ENCODE data around the gene KRTAP4-3.
"Not testable (repeated sequence)": the region's sequence is repeated elsewhere in the genome, so short reads cannot be mapped to it uniquely, and the experiment has no call there.

The KRTAP4-3 gene

DNA sequence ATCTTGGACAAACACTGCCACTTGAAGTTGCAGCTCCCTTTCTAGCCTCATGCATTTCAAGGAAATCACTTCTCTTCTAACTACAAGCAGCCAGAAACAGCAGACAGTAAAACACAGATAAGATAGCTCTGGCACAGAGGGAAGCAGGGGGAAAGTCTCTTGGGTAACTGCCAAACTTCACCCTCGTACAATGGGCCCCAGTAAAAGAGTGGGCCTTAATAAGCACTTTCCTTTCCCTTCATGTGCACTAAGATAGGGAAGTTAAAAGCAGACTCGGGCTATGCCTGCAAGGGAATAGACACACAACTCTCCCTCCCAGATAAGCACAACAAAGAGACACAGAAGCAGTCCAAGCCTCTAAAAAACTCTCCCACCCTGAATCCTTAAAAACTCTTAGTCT, 14.2 kb downstream of the KRTAP4-3 start:
- DNase-seq (ENCODE audit: low spot score): no peak
- FAIRE-seq: no peak

DNA sequence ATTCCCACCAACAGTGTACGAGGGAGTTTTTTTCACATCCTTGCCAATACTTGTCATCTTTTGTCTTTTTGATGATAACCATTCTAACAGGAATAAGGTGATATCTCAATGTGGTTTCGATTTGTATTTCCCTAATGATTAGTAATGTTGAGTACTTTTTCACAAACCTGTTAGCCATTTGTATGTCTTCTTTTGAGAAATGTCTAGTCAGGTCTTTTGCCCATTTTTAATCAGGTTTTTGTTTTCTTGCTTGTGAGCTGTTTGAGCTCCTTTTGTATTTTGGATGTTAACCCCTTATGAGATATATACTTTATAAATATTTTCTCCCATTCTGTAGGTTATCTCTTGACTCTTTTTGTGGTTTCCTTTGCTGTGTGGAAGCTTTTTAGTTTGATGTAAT, 16.5 kb downstream of the KRTAP4-3 start:
- no peak for FAIRE-seq
- no peak for DNase-seq (ENCODE audit: low spot score)

DNA sequence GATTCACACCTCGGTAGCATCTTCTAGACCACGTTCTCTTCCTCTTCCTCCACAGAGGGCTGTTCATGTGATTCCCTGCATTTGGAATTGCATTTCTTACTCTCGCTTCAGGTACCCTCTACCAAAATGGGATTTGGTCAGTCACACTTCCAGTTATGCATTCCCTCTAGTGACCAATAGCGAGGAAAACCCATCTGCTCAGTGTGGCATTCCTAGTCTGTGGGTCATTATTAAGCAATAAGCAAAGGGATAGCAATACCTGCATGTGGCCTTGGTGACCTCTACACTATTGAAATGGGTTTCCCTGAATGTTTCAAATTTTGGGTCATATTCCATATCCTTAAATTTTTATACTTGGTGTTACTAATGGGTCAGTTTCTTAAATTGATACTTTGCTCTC, 18.0 kb downstream of the KRTAP4-3 start:
- no peak for FAIRE-seq
- no peak for DNase-seq (ENCODE audit: low spot score)

DNA sequence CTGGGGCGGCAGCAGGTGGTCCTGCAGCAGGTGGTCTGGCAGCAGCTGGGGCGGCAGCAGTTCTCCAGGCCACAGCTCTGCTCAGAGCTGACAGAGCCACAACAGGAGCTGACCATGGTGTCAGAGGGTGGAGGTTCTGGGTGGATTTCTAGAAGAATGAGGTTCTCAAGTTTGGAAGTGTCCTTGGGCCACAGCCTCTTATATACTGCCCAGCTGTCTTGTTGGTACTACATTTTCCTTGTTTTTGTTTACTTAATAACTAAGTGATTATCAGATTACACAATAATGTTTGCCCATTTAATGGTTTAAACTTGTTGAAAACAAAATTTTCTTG, 18.4 kb downstream of the KRTAP4-3 start, which contains the start of gene KRTAP4-5:
TSS of gene KRTAP4-5 (minus strand) at position 174 of the 334 bp plus-strand sequence. CDS start at position 116, 58 bp downstream.
- FAIRE-seq: no peak
- no peak for DNase-seq (ENCODE audit: low spot score)

DNA sequence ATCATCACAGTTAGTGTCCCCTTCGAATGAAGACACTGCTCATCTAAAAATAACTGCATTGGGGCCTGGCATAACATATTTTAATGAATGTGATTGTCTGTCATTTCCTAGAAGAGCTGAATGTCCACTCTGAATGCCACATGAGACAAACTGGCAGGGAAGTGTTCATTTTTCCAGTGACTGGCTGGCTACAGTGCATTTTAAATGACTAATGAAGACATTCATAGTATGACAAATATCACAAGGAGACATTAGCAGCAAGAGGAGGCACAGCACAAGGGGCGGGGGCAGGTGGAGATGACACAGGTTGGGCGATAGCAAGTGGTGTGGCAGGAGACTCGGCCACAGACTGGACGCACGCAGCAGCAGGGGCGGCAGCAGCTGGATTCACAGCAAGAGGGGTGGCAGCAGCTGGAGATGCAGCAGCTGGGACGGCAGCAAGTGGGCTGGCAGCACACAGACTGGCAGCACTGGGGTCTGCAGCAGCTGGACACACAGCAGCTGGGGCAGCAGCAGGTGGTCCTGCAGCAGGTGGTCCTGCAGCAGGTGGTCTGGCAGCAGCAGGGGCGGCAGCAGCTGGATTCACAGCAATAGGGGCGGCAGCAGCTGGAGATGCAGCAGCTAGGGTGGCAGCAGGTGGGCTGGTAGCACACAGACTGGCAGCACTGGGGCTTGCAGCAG, 18.9 kb downstream of the KRTAP4-3 start:
- DNase-seq (ENCODE audit: low spot score): not testable (repeated sequence)
- peak; percentile 98 for FAIRE-seq

DNA sequence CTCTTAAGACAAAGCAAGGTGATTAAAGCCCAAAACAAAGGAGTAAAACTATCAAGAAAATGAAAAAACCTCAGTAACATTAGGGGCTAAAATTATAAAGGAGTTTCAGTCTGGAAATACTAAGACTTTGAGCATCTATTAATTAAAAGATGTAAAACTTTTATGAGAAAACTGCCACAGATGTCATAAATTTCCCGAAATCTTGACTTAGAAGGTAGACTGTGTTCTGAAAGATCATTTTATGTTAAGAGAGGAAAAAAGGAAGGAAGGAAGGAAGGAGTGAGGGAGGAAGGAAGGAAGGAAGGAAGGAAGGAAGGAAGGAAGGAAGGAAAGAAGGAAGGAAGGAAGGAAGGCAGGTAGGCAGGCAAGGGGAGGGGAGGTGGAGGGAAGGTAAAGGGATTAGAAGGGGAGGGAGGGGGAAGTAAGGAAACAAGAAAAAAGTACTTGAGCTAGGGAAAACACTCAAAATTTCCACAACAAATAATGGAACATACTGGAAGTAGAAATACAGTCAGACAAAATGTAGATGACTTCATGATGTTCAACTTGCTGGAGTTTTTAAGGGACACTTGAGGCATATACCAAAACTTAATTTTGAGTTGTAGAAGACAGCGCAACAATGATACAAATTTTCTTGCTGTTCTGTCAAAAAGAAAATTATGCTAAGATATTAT, 20.4 kb downstream of the KRTAP4-3 start:
- FAIRE-seq (no peak), DNase-seq (ENCODE audit: low spot score) (no peak)

DNA sequence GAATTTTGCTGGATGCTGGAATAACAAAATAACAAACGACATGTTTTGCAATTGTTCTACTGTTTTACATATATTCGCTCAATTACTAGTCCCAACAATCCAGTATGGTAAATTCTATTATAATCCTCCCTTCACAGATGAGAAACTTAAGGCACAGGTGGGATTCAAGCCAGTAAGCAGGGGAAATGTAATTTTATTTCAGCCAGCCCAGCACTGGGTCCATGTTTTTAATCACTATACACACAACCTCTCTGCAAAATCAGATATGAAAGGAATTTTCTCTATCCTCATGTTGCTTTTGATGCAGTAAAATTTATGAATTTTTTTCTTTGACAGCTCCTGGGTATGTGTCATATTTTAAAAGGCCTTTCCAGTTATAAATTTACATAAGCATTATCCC, 22.8 kb downstream of the KRTAP4-3 start:
- FAIRE-seq (no peak), DNase-seq (ENCODE audit: low spot score) (no peak)

DNA sequence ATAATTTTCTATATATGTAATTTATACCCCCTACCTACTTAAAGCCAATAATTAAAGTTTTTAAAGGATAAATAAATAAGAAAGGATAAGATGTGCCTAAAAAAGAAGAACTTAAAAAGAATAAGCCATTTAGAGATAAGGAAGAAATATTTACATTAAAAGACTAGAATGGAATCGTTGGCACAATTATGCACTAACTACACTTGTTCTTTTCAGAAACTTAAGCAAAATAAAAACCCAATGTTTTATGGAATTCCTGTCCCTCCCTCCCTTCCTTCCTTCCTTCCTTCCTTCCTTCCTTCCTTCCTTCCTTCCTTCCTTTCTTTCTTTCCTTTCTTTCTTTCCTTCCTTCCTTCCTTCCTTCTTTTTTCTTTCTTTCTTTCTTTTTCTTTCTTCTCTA, 23.2 kb downstream of the KRTAP4-3 start:
- DNase-seq (ENCODE audit: low spot score): no peak
- FAIRE-seq: no peak

DNA sequence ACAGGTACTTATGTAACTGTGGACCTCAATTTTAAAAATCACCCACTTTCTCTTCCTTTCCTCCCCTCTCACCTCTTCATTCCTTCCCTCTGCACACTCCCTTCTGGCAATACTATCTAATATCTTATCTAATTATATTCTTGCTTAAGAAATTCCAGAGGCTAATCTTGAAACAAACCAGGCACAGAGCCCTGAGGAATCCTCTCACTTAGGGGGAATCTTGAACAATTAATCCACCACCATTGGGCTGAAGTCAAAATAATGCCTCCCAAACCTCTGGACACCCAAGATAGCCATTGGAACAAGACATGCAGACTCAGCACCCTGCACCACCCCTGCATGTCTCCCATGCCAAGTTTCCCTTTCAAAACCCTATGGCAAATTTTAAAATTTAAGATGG, 26.7 kb downstream of the KRTAP4-3 start:
- FAIRE-seq (no peak), DNase-seq (ENCODE audit: low spot score) (no peak)

DNA sequence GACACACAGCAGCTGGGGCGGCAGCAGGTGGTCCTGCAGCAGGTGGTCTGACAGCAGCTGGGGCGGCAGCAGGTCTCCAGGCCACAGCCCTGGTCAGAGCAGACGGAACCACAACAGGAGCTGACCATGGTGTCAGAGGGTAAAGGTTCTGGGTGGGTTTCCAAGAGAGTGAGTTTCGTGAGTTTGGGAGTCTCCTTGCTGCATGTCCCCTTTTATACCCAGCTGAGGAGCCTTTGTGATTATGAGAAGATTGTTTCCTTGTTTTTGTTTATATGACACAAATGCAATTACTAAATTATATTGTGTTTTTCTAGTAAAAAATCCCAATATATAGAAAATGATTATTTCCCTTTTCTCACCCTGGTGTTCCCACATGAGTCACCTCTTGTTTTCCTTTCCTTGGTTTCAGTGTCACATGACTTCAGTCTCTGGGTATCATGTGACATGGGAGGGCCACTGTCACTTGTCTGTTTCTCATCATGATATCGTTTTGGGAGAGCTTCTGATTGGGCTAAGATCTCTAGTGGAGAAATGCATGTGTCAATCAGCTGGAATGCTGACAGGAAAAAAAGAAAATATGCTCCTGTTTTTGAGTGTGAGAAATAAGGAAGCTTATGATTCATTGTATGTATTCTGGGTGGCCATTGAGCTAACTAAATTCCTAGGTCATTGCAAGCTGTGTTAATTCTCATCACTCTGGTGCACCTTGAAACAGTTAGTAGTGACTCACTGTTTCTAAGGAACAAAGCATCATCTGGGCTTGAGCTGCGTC, 27.5 kb downstream of the KRTAP4-3 start, which contains the start of gene KRTAP4-6:
TSS of gene KRTAP4-6 (minus strand) at position 185 of the 772 bp plus-strand sequence. CDS start at position 128, 57 bp downstream.
- peak; percentile 31 for DNase-seq (ENCODE audit: low spot score)
- no peak for FAIRE-seq

DNA sequence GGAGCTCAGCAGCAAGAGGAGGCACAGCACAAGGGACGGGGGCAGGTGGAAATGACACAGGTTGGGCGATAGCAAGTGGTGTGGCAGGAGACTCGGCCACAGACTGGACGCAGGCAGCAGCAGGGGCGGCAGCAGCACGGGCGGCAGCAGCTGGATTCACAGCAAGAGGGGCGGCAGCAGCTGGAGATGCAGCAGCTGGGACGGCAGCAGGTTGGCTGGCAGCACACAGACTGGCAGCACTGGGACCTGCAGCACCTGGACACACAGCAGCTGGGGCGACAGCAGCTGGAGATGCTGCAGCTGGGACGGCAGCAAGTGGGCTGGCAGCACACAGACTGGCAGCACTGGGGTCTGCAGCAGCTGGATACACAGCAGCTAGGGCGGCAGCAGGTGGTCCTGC, 28.2 kb downstream of the KRTAP4-3 start:
- DNase-seq (ENCODE audit: low spot score): not testable (repeated sequence)
- FAIRE-seq: peak; percentile 96

DNA sequence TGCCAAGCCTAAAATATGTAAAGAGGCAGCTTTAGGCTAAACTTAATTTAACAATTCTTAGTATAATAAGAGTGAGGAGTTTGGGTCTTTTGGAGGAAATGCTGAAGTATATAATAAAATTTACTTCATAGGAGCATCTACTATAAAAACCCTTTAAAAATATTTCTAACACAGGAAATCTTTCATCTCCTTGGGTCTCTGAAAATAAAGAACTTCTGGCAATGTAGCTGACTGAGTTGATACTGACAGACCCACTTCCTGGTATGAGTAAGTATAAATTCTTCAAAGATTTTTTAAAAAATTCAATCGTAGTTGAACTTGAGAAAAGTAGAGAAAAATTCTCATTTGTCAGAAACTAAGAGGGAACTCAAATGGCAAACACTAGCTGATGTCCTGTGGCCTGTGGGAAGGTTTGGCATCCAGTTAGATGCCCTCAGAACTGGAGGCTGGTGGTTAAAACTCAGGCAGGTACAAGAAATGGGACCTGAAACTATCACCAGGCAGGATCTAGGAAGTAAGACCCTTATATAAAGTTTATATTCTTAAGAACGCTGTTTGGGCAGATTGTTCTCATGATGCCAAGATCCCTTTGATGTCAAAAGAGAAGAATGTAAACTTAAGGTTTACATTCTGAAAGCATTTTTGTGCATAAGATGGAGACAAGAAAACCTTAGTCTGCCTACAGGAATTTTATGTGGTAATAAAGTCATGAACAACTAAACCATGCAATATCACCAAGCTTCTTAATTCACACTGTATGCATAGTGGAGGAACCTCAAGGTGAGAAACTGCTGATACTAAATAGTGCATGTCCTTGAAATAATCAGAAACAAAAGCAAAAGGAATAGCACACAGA, 33.9 kb downstream of the KRTAP4-3 start:
- FAIRE-seq: no peak
- DNase-seq (ENCODE audit: low spot score): no peak

DNA sequence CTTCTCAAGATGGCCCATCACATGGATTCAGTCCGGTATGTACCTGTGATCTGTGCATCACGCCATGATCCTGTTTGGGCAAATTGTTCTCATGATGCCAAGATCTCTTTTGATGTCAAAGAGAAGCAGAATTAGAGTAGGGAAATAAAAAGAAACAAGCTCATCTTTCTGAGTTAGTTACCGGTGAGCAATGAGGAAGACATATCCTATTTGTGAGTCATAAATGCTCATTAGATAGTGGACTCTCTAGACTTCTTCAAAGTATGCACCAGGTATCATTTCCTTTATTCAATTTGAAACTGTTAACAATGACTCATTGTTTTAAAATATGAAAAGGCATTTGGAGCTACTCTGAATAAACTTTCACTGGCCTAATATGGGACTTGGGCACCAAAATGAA, 36.0 kb downstream of the KRTAP4-3 start:
- peak; percentile 42 for FAIRE-seq

DNA sequence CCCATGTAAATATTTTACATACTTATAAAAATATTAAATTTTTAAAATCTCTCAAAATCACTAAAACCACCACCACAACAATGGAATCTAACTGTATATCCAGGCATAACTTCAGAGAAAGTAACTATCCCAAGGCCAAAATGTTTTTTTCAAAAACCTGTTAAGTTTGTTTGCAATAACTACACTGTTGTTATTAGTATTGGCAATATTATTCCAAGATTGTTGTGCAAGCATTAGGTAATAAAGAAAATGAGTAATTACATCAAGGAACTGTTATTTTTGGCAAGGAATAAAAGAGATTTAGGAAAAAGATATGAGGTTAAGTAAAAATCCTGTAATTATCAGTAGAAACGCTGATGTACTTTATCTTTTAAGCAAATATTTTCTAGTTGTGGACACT, 40.6 kb downstream of the KRTAP4-3 start:
- DNase-seq (ENCODE audit: low spot score) (no peak), FAIRE-seq (no peak)

More for the DNA sequence above, 36.0 kb downstream of the KRTAP4-3 start:
- DNase-seq (ENCODE audit: low spot score): peak; percentile 32

DNA sequence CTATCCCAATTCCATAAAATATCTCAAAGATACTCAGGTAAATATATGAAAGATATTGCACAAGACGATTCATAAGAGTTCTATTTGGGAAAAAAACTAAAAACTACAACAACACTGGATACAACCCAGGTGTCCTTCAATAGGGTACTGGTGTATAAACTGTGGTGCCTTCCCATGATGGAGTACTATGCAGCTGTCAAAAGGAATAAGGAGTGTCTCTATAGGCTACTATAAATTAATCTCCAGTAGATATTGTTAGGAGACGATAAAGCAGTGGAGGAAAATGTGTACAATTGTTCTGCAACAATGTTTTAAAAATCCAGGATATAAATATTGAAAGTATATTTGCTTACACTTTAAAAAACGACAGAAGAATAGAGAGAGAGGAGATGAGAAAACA, 41.6 kb downstream of the KRTAP4-3 start:
- FAIRE-seq (no peak), DNase-seq (ENCODE audit: low spot score) (no peak)

DNA sequence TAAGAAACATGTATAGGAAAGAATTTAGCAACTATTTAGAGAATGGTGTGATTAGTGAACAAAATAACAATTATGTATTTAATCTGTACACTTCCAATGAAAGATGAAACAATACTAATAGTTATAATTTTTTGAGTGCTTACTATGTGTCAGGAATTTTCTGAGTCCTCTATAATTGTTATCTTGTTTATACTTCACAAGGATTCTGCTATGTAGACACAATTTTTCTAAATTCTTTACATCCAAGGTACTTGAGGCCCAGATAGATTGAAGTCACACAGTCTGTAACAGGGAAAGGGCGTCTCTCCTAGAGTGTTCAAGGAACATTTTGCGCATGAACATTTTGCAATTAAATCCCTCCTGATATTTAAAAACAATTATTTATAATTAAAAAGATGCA, 43.0 kb downstream of the KRTAP4-3 start:
- DNase-seq (ENCODE audit: low spot score) (no peak), FAIRE-seq (no peak)

DNA sequence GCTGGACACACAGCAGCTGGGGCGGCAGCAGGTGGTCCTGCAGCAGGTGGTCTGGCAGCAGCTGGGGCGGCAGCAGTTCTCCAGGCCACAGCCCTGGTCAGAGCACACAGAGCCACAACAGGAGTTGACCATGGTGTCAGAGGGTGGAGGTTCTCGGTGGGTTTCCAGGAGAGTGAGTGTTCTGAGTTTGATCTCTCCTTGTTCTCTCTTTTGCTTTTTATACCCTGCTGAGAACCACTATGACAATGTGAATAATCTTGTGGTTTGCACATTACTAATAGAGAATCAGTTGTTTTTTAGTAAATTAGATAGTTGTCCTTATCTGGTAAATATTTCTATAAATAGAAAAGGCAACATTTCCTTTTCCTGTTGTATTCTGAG, 44.0 kb downstream of the KRTAP4-3 start, which contains the start of gene KRTAP4-12:
TSS of gene KRTAP4-12 (minus strand) at position 192 of the 381 bp plus-strand sequence. CDS start at position 132, 60 bp downstream.
- not testable (repeated sequence) for DNase-seq (ENCODE audit: low spot score); FAIRE-seq

DNA sequence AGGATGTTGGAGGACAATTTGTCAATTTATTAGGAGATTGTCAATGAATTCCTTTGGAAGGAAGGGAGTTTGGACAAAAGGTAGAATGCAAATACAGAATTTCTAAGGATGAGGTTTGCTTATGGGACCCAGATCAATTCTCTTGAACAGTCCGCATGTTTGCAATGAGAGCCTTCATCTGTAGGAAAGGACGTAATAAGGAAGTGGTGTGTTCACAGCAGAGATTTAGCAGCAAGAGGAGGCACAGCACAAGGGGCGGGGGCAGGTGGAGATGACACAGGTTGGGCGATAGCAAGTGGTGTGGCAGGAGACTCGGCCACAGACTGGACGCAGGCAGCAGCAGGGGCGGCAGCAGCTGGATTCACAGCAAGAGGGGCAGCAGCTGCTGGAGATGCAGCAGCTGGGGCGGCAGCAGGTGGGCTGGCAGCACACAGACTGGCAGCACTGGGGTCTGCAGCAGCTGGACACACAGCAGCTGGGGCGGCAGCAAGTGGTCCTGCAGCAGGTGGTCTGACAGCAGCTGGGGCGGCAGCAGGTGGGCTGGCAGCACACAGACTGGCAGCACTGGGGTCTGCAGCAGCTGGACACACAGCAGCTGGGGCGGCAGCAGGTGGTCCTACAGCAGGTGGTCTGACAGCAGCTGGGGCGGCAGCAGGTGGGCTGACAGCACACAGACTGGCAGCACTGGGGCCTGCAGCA, 44.6 kb downstream of the KRTAP4-3 start:
- DNase-seq (ENCODE audit: low spot score); FAIRE-seq: not testable (repeated sequence)

DNA sequence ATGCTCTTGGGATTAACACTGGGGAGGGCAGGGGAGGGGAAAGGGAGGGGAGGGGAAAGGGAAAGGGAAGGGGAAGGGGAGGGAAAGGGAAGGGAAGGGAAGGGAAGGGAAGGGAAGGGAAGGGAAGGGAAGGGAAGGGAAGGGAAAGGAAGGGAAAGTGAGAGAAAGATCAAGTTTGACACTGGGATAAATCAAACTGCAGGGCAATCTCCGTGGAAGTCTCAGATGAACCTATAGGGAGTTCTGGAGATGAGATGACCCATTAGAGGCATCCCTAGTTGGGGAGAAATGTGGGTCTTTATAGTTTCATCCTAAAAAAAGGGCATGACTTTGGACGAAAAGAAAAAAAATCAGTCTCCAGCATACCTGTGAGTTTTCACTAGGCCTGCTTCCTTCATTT, 46.3 kb downstream of the KRTAP4-3 start:
- no peak for FAIRE-seq
- DNase-seq (ENCODE audit: low spot score): no peak
